Adrenal gland (tissue), 5 donors: ENCODE measurements around the gene CACNG5.

Experiments used
- CTCF ChIP-seq, 6 experiments: fragments of 450-650 bp in 4 of 6; fragments of 200-600 bp in 2 of 6; sonication (generic) in 1 of 6; IDR thresholded peaks; 1 replicate in 5 of 6; 2 replicates in 1 of 6; pipeline versions ENCODE4 v1.5.1 to v1.8.0; 2016 to 2021; ENCODE audit warnings: antibody characterized with exemption in 6 of 6, mild to moderate bottlenecking in 2 of 6, moderate library complexity in 1 of 6
- POLR2A ChIP-seq, 2 donors: fragments of 450-650 bp; IDR thresholded peaks; one replicate each; pipeline ENCODE4 v1.6.1; 2017; ENCODE audit warnings: antibody characterized with exemption in 2 of 2, mild to moderate bottlenecking in 2 of 2, moderate library complexity in 1 of 2
- donor health status: DM: no; HTN: no; CAD: no.

DNA sequence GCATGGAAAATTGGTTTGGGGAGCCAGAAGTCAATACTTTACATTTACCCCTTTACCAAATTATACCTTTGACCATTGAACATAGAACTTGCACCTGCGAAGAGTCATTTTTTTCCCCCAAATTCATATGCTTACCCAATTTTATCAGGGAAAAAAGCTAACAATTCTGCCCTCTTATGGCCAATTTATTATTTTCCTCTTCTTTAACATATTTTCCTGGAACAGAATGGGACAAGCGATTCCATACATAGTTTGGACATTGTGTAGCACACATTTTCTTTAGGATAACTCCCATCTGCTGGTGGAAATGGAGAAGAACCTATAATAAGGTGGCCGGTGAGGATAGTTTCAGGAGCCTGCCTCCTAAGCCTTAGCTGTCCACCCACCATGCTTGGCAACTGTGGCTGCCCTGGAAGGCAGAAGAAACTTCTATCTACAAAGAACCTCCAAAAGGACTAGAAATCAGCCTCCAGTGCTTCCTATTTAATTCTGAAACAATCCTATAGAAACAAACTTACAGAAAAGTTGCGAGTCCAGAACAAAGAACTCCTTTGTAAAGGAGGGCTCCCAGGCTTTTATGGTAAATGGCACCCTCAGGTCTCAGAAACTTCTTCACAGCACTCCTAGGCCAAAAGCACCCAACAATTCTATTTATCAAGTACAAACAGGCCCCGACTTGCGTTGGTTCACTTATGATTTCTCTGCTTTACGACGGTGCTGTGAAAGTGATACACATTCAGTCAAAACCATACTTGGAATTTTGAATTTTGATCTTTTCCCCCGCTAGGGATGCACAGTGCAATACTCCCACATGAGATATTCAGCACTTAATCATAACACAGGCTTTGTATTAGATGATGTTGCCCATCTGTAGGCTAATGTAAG lies 65.5 kb downstream of the CACNG5 start:
- peak; percentile 25 to 45 (median 30) for TF ChIP-seq CTCF (IDR thresholded peaks at IDR 0.05)
- TF ChIP-seq POLR2A (IDR thresholded peaks at IDR 0.05), result no peak
